22Rv1 (cell line): ENCODE measurements around the gene CREB5.

Experiments
- ZFX ChIP-seq: fragments of 450-650 bp; IDR thresholded peaks from 2 replicates; pipeline ENCODE4 v1.6.1; 2017; ENCODE audit warnings: antibody characterized with exemption, borderline replicate concordance
- TF ChIP-seq, protein P1 (sequence below): fragments of 450-650 bp; IDR thresholded peaks from 2 replicates; pipeline ENCODE4 v1.5.1; 2017; ENCODE audit warnings: mild to moderate bottlenecking

DNA sequence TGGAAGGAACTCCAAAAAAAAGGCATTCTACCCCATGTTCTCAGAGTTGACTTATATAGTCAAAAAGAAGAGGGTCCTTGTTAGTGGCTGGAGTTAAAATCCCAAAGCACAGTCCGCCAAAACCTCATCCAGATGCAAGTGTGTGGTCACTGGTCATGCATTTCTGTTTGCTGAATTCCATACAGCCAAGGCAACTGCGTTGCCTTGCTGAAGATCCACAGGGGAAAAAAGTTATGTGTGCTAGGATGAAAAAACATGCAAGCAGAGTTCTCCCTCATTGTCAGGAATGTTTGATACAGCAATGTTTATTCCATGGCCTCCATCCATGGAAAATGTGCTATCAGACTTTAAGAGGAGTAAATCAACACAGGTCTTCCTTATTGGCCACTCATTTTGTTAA lies 213.1 kb downstream of the CREB5 start:
- TF ChIP-seq, protein P1, sequence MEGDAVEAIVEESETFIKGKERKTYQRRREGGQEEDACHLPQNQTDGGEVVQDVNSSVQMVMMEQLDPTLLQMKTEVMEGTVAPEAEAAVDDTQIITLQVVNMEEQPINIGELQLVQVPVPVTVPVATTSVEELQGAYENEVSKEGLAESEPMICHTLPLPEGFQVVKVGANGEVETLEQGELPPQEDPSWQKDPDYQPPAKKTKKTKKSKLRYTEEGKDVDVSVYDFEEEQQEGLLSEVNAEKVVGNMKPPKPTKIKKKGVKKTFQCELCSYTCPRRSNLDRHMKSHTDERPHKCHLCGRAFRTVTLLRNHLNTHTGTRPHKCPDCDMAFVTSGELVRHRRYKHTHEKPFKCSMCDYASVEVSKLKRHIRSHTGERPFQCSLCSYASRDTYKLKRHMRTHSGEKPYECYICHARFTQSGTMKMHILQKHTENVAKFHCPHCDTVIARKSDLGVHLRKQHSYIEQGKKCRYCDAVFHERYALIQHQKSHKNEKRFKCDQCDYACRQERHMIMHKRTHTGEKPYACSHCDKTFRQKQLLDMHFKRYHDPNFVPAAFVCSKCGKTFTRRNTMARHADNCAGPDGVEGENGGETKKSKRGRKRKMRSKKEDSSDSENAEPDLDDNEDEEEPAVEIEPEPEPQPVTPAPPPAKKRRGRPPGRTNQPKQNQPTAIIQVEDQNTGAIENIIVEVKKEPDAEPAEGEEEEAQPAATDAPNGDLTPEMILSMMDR = no peak
- TF ChIP-seq ZFX = no peak
